HG02642 (cell line): ENCODE data around the gene CASTOR1.
"Not testable (repeated sequence)": the region's sequence is repeated elsewhere in the genome, so short reads cannot be mapped to it uniquely, and the experiment has no call there.

Experiments used
- ATAC-seq: cut with Tn5 transposase; IDR thresholded peaks from one replicate; pipeline ENCODE4 v1.9.1; 2021; ENCODE audit warnings: mild to moderate bottlenecking; ENCODE audit not compliant: unreplicated experiment, poor library complexity

CASTOR1 gene

DNA sequence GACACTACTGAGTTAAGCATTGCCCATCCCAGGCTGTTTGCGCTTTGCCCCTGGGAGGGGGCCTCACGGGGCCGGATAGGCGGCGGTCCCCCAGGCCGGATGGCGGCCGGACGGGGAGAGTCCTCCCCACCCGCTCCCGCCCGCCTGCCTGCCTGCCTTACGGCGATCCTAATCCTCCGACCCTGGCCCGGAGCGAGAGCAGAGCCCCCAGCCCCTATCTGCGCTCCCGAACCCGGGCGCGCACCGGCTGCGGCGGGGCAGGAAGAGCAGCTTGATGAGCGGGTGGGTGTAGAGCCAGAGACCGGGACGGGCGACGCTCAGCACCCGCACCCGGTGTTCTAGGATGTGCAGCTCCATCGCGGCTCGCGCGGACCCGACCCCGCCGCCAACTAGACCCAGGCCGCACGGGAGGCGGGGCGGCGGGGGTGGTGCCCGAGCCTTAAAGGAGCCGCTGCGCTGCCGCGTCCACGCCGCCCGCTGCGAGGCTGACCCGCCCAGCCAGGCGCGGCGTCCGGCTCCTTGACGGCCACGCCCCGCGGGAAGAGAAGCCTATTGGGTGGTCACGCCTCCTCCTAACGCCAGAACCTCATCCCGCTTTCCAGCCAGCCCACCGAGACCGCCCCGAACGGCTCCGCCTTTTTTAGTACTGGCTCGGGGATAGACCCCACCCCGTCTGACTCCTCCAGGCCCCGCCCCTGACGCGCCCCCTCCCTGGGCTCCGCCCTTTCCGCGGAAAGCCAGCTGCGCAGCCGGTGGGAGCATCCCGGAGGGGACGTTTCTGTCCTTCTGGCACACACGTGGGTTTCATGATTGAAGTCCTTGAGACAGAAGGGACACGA, at the start of gene CASTOR1:
TSS of gene CASTOR1 (minus strand) at position 365 of the 839 bp plus-strand sequence. CDS start at position 357, 8 bp downstream.
- peak; percentile 65 for ATAC-seq

DNA sequence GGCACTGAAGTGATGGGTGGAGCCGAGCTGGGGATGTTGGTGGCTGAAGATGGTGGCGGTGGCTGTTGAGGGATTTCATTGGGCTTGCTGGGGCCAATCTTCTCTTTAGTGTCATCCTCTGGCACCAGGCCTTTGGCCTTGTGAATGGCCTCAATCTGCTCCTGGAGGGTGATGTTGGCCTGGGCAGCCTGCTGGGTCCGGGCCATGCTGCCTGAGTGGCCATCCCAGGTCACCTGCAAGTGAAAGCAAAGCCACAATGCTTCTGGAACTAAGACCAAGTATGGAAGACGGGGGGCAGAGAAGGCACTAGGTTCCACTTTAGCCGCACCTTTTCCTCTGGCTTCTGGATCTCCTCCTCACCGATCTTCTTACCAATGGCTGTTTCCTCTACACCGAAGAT, 49.5 kb upstream of the CASTOR1 start:
- no peak for ATAC-seq

DNA sequence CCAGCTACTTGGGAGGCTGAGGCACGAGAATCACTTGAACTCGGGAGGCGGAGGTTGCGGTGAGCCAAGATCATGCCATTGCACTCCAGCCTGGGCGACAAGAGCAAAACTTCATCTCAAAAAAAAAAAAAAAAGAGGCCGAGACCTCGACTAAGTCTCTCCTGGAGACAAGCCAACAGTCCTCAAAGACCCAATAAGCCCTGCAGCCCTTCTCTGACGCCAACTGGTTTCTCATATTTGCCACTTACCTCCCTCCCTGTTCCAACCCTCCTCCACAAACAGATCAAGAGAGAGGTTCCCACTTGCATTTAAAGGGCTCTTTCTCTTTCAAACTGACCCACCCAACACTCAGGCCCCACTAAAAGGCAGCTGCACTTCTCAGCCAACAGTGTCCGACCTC, 49.0 kb upstream of the CASTOR1 start:
- not testable (repeated sequence) for ATAC-seq

DNA sequence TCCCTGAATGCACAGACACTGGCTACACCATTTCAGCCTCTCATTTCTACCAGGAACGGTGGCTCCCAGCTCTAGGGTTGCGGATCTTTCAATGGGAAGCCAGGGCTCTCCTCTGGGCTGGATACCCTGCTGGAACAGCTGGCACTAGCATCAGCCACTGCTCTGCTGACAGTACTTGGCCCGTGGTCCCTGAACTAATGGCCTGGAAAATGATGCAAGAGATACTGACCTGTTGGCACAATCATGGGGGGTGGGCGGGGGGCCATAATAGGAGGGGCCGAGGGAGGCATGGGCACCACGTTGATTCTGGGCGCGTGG, 48.1 kb upstream of the CASTOR1 start:
- ATAC-seq: no peak

DNA sequence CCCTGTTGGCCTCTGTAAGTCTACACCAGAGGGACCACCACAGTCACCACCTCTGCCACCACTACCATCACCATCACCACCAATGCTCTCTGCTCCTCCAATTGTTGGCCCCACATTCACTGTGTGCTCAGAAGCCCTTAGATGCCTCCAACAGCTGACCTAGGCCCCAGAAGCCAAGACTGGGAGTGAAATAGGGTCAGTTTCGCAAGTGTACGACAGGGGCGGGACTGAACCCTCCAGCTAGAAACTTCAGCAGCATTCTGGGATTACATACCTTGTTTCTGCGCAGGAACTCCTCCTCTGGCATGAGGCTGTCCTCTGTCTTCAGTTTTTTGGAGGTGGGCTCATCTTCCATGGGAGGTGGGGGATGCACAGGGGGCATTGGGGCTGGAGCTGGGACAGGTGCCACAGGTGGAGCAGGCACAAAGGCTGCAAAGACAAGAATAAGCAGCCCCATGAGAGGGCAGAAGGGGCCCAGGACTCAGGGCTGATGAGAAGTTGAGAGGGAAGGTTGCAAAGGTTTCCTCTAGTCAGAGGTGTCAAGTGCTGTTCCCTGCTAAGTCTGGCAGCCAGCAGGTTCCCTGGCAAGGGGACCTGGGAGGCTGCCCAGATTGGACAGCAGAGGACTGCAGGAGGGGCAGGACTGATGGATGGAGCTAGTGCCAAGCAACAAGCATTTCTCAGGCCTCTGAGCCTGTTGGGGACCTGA, 47.6 kb upstream of the CASTOR1 start:
- no peak for ATAC-seq

DNA sequence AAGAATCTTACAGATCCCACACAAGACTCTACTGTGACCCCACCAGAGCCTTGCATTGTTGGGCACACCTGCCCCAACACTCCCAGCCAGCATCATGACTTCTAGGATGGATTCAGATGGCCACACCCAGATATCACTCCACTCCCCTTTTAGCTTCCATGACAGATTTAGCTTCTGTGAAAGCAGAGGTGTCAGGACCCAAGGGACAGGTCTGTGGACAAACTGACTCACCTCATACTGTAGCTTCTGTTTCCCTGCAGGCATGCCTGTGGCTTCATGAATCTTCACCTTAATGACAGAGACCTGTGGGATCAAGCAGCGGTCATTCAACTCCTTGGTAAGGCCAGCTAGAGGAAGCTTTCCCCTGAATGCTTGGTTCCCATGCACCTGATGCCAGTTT, 45.9 kb upstream of the CASTOR1 start:
- no peak for ATAC-seq

DNA sequence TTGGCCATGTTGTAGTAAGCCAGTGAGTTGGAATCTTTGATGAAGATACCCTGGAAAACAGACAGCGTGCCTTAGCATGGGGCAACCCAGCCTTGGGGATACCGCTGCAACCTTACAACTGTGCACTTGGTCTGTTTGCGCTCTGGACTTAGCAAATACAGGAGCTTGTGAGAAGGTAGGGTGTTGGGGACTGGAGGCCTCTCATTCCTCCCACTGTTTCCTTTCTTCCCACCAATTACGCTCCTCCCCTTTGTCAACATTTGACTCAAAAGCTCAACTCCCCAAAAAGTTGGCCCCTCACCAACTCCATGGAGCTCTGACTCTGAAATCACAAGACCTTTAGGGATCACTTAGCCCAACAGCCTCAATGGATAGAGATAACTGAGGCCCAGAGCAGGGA, 45.3 kb upstream of the CASTOR1 start:
- no peak for ATAC-seq

DNA sequence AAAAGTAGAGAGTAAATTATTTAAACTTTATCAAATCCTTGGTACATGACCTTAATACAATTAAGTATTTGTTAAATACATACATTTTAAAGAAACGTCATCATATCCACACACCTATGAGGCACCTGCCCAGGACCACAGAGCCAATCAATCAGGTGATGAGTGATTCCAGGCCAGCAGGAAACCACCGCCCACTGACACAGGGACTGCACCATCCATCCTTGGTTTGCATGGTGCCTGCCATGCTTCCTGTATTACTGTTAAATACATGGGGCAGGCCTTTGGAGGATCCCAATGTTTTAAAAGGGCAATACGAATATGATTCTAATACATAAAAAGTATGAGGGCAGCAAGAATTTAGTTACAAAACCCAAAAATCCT, 44.4 kb upstream of the CASTOR1 start:
- no peak for ATAC-seq

DNA sequence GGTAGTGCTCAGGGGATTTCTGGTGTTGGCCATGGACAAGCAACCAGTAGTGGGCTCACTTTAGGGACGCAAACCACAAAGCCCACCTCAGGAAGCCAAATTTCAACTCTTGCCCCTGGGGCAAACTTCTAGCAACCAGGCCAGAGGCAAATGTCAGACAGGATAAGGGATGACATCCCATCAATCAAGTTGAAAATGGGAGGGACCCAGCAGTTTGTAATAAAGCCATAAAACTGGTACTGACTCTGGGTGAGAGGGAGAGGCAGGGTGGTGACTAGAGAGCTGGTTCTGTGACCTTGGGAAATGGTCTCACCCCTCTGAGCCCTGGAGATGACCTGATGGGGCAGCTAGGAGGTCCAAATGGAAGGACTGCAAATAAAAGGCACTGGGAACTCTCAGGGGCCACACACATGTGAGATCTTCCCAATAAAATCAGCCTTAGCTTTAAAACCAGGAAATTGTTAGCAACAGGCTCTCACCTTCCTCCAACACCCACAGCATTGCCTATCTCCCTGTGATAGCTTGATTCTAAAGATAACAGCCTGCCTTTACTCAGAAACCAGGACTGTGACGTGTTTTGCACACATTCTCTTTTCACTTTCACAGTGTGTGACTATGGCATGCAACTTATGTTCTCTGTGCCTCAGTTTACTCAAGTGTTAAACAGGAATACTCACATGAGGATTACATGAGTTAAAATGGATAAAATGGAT, 43.8 kb upstream of the CASTOR1 start:
- no peak for ATAC-seq

DNA sequence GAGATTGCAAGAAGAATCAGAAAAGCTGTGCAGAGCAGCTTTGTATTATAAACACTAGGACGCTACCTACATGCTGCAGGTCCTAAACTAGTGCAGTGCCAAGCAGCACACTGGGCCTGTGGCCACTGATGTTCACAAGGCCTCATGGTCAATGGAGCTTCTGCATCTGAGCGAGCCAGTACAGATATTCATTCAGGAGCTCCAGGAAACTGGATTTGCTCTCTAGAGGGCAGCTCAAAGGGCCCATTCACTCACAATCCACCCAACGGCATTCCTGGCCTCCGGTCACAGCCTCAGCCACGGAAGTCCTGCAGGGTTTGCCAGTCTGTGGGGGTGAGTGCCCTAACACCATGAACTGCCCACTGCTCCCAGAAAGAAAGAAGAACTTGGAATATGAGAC, 43.2 kb upstream of the CASTOR1 start:
- no peak for ATAC-seq

DNA sequence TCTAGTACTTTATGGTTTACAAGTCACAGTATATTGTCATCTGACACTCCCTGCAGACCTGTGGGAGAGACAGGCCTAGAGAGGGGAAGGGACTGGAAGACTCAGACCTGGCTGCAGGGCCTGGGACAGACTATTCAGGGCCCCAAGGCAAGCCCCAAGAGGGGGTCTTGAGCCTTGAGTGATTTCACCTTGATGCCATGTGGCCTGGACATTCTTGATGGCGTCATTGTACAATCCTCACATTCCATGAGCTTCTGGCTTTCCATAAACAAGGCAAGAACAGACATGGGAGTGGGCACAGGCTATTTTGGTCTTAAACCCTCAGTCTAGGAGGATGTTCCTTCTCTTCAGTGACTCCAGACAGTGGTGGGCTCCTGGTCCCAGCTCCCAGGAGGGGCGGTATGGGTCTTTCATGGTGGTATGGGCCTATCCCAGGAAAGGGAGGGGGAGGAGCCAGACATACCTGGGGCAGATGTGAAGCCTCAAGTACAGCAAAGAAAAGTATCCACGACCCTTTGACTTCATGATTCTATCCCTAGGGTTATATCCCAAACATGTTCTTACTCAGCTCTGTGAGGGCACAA, 39.3 kb upstream of the CASTOR1 start:
- no peak for ATAC-seq

DNA sequence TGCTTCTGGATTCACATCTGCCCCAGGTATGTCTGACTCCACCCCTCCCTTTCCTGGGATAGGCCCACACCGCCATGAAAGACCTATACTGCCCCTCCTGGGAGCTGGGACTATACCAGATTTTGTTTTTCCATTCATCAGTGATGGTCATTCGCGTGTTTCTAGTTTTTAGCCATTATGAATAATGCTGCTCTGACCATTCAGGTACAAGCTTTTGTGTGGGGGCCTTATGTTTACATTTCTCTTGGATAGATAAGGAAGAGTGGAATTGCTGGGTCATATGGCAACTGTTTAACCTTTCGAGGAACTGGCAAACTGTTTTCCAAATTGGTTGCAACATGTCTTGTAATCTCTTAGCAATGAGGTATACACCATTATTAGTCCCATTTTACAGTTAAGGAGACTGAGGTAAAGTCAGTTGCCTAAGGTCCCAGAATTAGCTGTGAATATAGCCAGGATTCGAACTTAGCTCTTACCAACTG, 38.6 kb upstream of the CASTOR1 start:
- no peak for ATAC-seq

DNA sequence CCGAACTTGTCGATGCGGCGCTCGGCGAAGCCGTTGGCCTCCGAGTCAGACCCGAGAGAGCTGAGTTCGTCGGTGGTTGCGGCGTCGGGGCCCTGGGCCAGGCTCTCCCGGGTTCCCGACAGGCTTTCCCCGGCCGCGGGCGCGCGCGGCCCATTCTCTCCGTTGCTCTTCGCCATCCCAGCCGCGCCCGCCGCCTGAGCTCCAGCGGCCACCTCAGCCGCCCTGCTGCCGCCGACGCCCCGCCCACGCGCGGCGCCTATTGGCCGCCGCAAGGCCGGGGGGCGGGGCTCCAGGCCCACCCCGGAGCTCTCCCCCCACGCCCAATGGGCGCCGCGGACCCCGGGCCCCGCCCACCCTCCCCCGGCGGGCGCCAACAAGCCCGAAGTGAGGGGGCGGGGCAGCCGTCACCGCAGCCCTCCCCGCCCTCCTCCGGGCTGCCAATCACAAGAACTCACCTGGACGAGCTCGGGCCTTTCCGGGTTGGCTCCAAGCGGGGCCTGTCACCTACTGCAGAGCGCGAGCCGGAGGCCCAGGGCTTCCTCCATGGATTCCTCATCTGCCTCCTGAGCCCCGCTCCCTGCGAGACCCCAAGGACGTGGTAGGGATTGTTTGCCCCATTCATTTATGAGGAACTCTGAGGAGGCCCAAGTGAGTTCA, 37.5 kb upstream of the CASTOR1 start, which contains the start of gene TBC1D10A:
TSS of gene TBC1D10A (minus strand) at position 236 of the 657 bp plus-strand sequence. CDS start at position 176, 60 bp downstream.
- ATAC-seq: peak; percentile 90

DNA sequence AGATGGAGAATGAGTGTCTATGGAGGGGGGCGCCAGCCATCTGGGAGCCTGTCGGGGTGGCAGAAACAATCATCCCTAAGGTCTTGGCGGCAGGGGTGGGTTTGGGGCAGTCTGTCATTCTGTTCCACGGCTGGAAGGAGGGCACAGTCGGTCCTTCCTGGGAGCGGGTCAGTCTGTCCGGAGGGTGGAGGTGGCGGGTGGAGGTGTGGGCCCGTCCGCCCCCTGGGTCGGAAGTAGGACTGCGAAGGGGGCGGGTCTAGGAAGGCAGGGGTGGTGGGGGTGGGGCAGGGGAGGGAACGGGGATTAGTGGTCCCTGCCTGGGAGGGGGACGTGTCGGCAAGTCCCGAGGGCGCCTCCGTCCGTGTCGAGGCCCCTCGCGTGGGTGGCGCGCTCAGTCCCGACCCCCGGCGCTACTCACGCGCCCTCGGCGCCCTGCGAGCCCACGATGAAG, 37.0 kb upstream of the CASTOR1 start:
- ATAC-seq: peak; percentile 33

DNA sequence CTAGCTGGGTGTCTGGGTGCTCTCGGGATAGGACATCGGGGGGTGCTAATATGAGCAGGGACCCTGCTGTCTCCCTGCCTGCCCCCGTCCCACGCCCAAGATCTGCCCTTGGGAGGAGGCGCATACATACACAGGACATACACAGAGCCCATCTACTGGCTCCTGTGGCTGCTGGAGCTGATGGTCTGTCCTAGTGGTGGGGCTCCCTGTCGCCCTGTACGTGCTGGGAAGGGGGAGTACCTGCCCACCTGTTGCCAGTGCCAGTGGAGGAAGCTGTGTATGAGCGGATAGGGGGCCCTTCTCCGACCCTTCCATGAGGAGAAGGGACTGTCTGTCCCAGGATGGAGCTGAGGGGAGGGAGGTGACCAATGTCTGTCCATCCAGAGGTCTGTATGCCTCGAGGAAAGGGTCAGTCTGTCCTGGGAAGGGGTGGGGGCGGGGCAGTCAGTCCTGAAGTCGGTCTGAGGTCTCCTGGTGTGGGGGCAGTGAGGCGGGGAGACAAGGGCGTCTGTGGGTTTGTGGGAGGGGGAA, 36.5 kb upstream of the CASTOR1 start:
- ATAC-seq: no peak

DNA sequence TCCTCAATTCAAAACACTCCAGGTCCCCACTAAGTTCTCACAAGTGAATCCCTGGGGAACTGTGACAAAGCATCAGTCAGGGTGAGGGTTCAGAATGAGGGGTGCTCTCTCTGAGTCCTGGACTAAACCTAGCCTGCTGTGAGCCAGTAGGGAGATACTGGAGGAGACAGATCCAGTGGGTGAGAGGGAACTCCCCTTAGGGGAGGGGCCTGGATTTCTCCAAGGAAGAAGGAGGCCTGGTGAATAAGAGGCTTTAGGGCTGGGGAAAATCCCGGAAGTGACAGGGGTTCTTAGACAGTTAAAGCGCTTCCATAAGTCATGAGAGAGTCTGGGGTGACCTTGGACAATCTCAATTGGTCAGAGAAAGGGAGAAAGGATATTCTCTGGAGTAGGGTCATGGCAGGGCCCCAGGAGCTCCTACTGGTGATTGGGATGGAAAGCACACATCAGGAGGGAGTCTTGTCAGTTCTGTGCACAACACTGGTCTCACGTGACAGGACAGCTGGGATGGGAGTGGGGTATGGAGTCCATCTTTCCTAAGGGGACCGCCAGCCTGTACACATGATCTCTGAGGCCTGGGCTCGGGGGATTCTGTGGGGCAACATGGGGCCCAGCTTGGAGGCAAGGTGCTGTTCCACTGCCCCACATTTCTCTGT, 35.9 kb upstream of the CASTOR1 start:
- no peak for ATAC-seq

DNA sequence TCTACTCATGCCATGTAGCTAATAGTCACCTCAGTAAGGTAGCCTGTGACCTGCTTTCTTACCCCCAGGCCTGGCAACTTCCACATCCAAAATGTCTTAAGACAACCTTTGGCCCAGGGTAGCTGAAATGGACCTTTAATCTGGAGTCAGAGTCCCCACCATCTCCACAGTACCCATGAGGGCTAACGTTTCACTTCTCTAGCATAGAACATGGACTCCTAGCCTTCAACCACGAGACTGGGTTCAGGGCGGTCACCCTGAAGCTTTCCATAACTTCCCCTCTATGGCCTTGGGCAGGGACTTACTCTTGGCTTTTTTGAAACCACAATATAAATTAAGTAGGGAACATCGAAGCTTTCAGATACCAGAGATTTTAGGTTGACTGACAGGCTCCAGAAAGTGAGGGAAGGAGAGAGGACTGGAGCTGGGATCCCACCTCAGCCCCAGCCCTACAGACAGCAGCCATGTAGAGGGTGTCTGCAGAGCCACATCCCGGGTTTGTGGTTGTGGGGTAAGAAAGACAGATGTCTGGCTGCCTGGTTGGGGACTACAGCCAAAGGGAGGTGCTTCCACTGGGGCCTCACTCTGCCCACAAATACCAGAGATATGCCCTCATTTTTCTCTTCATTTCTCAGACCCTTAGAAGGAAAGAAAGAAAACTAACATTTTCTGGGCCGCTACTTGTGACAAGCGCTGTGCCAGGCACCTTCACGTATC, 34.9 kb upstream of the CASTOR1 start:
- ATAC-seq: no peak

DNA sequence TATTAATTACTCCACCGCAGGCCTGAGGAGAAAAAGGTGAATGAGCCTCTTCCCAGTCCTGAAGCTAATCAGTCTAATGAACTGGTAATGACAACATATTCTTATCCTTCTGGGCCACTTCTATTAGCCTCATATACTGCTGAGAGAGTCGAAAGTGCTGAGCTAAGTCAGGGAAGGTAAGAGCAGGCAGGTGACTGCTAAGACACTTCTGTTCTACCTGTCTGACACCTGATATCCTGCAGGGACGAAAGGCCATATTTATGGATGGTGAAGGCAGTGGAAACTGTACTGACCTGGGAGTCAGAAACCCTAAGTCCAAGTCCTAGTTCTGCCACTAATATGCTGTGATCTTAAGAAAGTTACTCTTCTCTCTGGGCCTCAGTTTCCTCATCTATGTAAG, 33.9 kb upstream of the CASTOR1 start:
- ATAC-seq: no peak

DNA sequence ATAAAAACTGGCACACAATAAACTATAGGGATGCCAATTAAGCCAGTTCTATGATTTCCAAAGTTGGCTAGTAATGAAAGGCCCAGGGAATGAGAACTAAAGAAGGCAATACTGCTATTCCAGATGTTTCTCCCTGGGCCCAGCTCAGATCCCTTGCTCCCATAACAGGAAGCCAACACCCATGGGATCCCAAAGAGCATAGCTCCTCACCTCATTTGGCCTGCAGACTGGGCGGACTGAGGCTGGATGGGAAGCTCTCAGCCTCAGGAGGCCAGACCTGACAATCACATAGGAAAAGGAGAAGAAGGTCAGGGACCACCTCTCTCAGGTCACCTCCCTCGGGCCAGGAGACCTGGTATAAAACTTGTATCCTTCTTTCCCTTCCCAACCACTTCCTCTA, 32.2 kb upstream of the CASTOR1 start:
- ATAC-seq: no peak
